GM12878 (cell line): ENCODE data around the gene F10. TPM values are rescaled to one million over a fixed set of nuclear protein-coding genes. Genes with fewer than 3 reads are reported as not detected.

Experiments used
- ATAC-seq: fragments of 200-7000 bp; cut with Tn5 transposase; 3 replicates; pipeline ENCODE4 v1.9.1; 2020; ENCODE audit warnings: mild to moderate bottlenecking, moderate library complexity
- BruUV-seq: library from RNA; stranded (reverse); fragments of 400-500 nt; replicated peaks from 2 replicates; lab custom pipeline; 2021; lab: Mats Ljungman, UMichigan
- CTCF ChIA-PET: fragments of 300-600 bp; sonication (Branson Sonifier 250); formaldehyde crosslinking; extraction: SDS; loops from one replicate; lab custom pipeline; 2021; ENCODE audit warnings: inconsistent platforms; lab: Yijun Ruan, JAX
- POLR2A ChIA-PET: fragments of 350-600 bp; formaldehyde crosslinking; extraction: SDS; loops from one replicate; lab custom pipeline; 2021; ENCODE audit warnings: inconsistent platforms; lab: Charles Lee
- RAD21 ChIA-PET: fragments of 300-600 bp; sonication (Branson Sonifier 250); formaldehyde crosslinking; loops from one replicate; lab custom pipeline; 2023; ENCODE audit warnings: antibody characterized with exemption; ENCODE audit not compliant: unreplicated experiment; lab: Charles Lee
- SMC1A ChIA-PET: fragments of 300-600 bp; sonication (Branson Sonifier 250); formaldehyde crosslinking; loops from one replicate; lab custom pipeline; 2023; ENCODE audit not compliant: unreplicated experiment, uncharacterized antibody; lab: Charles Lee
- DNase-seq: peaks from one replicate; pipeline ENCODE4 v3.0.0-alpha.2; 2011; ENCODE audit warnings: low read depth, low spot score
- FAIRE-seq: peaks from 3 replicates; lab custom pipeline; 2011; peaks lifted over from hg19 to GRCh38; lab: Jason Lieb, UNC
- H2AFZ ChIP-seq: 2 replicates; pipeline ENCODE4 v1.6.0; 2011; ENCODE audit warnings: low read depth, low read length, control low read depth; ENCODE audit not compliant: control insufficient read depth
- H3K27ac ChIP-seq: 2 replicates; pipeline ENCODE4 v1.5.1; 2011; ENCODE audit warnings: control low read depth; ENCODE audit not compliant: control insufficient read depth, insufficient read depth
- H3K27me3 ChIP-seq, 2 experiments: replicated peaks in 1 of 2; 2 replicates each; pipeline versions ENCODE4 v1.6.0 to v1.6.1; 2011; ENCODE audit warnings: low read length in 1 of 2; ENCODE audit not compliant: control insufficient read depth in 2 of 2, insufficient read depth in 2 of 2
- H3K36me3 ChIP-seq, 2 experiments: 2 replicates each; pipeline ENCODE4 v1.5.1; 2011; ENCODE audit warnings: low read length in 1 of 2; ENCODE audit not compliant: control insufficient read depth in 2 of 2, insufficient read depth in 2 of 2
- H3K4me1 ChIP-seq: 2 replicates; pipeline ENCODE4 v1.6.1; 2011; ENCODE audit warnings: mild to moderate bottlenecking, low read length, moderate library complexity, mixed read lengths; ENCODE audit not compliant: control insufficient read depth, insufficient read depth
- H3K4me2 ChIP-seq: 2 replicates; pipeline ENCODE4 v1.6.0; 2011; ENCODE audit warnings: control low read depth; ENCODE audit not compliant: control insufficient read depth, insufficient read depth
- H3K4me3 ChIP-seq: fragments of 200-600 bp; sonication (generic); 2 replicates; pipeline ENCODE4 v1.5.1; 2016
- H3K79me2 ChIP-seq: 2 replicates; pipeline ENCODE4 v1.6.0; 2011; ENCODE audit warnings: low read length; ENCODE audit not compliant: control insufficient read depth, insufficient read depth
- H3K9ac ChIP-seq: 2 replicates; pipeline ENCODE4 v1.8.0; 2011; ENCODE audit warnings: low read length, control low read depth, mixed read lengths; ENCODE audit not compliant: control insufficient read depth, insufficient read depth
- H3K9me3 ChIP-seq: replicated peaks from 3 replicates; pipeline ENCODE4 v1.5.1; 2011; ENCODE audit warnings: mild to moderate bottlenecking, low read length; ENCODE audit not compliant: control insufficient read depth, insufficient read depth
- H4K20me1 ChIP-seq: 2 replicates; pipeline ENCODE4 v1.6.0; 2011; ENCODE audit not compliant: control insufficient read depth, insufficient read depth
- BHLHE40 ChIP-seq, 2 experiments: fragments of 450-650 bp in 1 of 2; IDR thresholded peaks; 2 replicates each; pipeline ENCODE4 v1.6.1; 2011 to 2017; ENCODE audit warnings: low read depth in 2 of 2, borderline replicate concordance in 1 of 2, improper control_type of control experiment in 1 of 2, low read length in 1 of 2, mild to moderate bottlenecking in 1 of 2
- BMI1 ChIP-seq: fragments of 450-650 bp; IDR thresholded peaks from 2 replicates; pipeline ENCODE4 v1.6.1; 2016; ENCODE audit warnings: mild to moderate bottlenecking, moderate library complexity, borderline replicate concordance
- EGR1 ChIP-seq, 2 experiments: IDR thresholded peaks; 1 replicate in 1 of 2; 2 replicates in 1 of 2; pipeline ENCODE4 v1.6.1; 2011 to 2012; ENCODE audit warnings: low read depth in 2 of 2, low read length in 2 of 2, borderline replicate concordance in 1 of 2, mild to moderate bottlenecking in 1 of 2, moderate library complexity in 1 of 2
- EP300 ChIP-seq, 2 experiments: fragments of 150-350 bp in 1 of 2; IDR thresholded peaks; 2 replicates each; pipeline ENCODE4 v1.6.1; 2011 to 2012; ENCODE audit warnings: low read depth in 2 of 2, low read length in 2 of 2, borderline replicate concordance in 1 of 2, improper control_type of control experiment in 1 of 2, inconsistent platforms in 1 of 2; ENCODE audit not compliant: control insufficient read depth in 1 of 2
- PAX8 ChIP-seq: fragments of 450-650 bp; IDR thresholded peaks from 2 replicates; pipeline ENCODE4 v1.6.1; 2017; ENCODE audit warnings: mild to moderate bottlenecking, moderate library complexity
- SIN3A ChIP-seq: IDR thresholded peaks from 2 replicates; pipeline ENCODE4 v1.6.1; 2012; ENCODE audit warnings: low read depth, low read length, improper control_type of control experiment
- WGBS: methylation state at CpG from one replicate; pipeline ENCODE4 v1.1.6; 2016; ENCODE audit warnings: low lambda C conversion rate; ENCODE audit not compliant: insufficient replicate concordance, insufficient coverage; ENCODE audit errors: missing lambda C conversion rate; 5-methylcytosine and 5-hydroxymethylcytosine counted together
- in situ Hi-C: fragments of 300-500 bp; cut with MboI; formaldehyde crosslinking; loops from 9 replicates; pipeline ENCODE4 v1.14.3; 2018; ENCODE audit warnings: mixed read lengths
- intact Hi-C: fragments of 100-400 bp; cut with micrococcal nuclease; formaldehyde crosslinking; loops from one replicate; pipeline ENCODE4 v1.14.2; 2022; ENCODE audit not compliant: unreplicated experiment
- polyA plus RNA-seq, 11 experiments: library from polyadenylated mRNA; depleted of rRNA in 4 of 11; unstranded in 6 of 11; stranded (reverse) in 5 of 11; fragments of >200 nt; fragmentation: Nextera tagmentation in 4 of 11; fragmentation: Illumina TruSeq in 1 of 11; extraction: Ambion mirVana in 4 of 11; extraction: Trizol in 1 of 11; gene quantifications; 1 replicate in 1 of 11; 2 replicates in 10 of 11; pipeline versions ENCODE4 v1.2.1 to v1.2.3, GENCODE V29; 2011 to 2016; ENCODE audit warnings: inconsistent platforms in 2 of 11, missing spikeins in 2 of 11, low read depth in 1 of 11
- total RNA-seq, 4 experiments: library from RNA; depleted of rRNA in 3 of 4; stranded (reverse); fragments of >200 nt in 3 of 4; fragmentation: Illumina TruSeq in 1 of 4; extraction: Trizol in 1 of 4; gene quantifications; 2 replicates each; pipeline versions ENCODE4 v1.2.1 to v1.2.3, GENCODE V29; 2013 to 2021
- TF ChIP-seq, protein P1 (sequence below): fragments of 450-650 bp; IDR thresholded peaks from 2 replicates; pipeline ENCODE4 v1.6.1; 2017; ENCODE audit warnings: borderline replicate concordance
- TF ChIP-seq, protein P2 (sequence below), 3 experiments: IDR thresholded peaks in 2 of 3; conservative IDR thresholded peaks in 1 of 3; 2 replicates each; pipeline ENCODE4 v1.5.1; 2011; ENCODE audit warnings: low read depth in 3 of 3, low read length in 3 of 3, mild to moderate bottlenecking in 3 of 3, control low read depth in 2 of 3, moderate library complexity in 2 of 3, inconsistent platforms in 1 of 3, mixed read lengths in 1 of 3; ENCODE audit not compliant: control insufficient read depth in 2 of 3, insufficient read depth in 1 of 3; ENCODE audit errors: extremely low read depth in 1 of 3
- TF ChIP-seq, protein P3 (sequence below): fragments of 450-650 bp; IDR thresholded peaks from 2 replicates; pipeline ENCODE4 v1.6.1; 2017; ENCODE audit warnings: mild to moderate bottlenecking, moderate library complexity
- TF ChIP-seq, protein P4 (sequence below): fragments of 450-650 bp; formaldehyde crosslinking; IDR thresholded peaks from 2 replicates; pipeline ENCODE4 v1.4.0; 2020; ENCODE audit warnings: mild to moderate bottlenecking, moderate library complexity

Gene F10
- total and polyA plus RNA-seq, 10 of the 15 experiments (the other 5 are each of a cell fraction or from before 2014, with no cell fraction given) = not detected

DNA sequence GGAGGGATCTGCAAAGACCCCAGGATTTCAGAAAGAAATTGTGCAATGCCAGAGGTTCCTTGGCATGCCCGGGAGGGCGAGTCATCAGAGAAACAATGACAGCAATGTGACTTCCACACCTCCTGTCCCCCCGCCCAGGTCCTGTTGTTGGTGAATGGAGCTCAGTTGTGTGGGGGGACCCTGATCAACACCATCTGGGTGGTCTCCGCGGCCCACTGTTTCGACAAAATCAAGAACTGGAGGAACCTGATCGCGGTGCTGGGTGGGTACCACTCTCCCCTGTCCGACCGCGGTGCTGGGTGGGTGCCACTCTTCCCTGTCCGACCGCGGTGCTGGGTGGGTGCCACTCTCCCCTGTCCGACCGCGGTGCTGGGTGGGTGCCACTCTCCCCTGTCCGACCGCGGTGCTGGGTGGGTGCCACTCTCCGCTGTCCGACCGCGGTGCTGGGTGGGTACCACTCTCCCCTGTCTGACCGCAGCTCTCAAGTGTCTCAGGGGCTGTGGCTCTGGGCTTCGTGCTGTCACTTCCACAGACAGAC lies 5.2 kb upstream of the F10 start (continued):
- TF ChIP-seq, protein P1, sequence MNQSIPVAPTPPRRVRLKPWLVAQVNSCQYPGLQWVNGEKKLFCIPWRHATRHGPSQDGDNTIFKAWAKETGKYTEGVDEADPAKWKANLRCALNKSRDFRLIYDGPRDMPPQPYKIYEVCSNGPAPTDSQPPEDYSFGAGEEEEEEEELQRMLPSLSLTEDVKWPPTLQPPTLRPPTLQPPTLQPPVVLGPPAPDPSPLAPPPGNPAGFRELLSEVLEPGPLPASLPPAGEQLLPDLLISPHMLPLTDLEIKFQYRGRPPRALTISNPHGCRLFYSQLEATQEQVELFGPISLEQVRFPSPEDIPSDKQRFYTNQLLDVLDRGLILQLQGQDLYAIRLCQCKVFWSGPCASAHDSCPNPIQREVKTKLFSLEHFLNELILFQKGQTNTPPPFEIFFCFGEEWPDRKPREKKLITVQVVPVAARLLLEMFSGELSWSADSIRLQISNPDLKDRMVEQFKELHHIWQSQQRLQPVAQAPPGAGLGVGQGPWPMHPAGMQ = no peak
- no peak for TF ChIP-seq EP300 (IDR thresholded peaks at IDR 0.05; ENCODE audit: borderline replicate concordance in 1 of 2, control insufficient read depth in 1 of 2, low read depth in 2 of 2, low read length in 2 of 2)
- TF ChIP-seq EGR1 (IDR thresholded peaks at IDR 0.05; ENCODE audit: borderline replicate concordance in 1 of 2, low read depth in 2 of 2, low read length in 2 of 2) = no peak

DNA sequence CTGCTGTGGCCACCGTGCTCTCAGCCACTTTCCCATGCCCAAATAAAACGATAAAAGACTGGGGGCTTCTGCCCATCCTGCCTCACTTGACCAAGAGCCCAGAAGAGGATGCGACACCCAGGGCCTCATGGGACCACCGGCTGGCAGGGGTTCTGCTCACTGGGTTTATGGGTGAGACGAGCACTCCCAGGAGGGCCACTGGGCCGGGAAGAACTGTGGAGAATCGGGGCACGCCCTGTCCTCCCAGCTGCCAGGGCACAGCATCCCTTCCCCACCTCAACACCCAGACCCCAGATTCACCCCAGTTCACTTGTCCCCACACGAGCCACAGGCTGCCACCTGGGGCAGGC lies 4.7 kb upstream of the F10 start:
- no peaks in the 10 kb centered on the region for H3K79me2 ChIP-seq
- intact Hi-C loops (no loop called here), in situ Hi-C loops (no loop called here)
- ChIA-PET POLR2A (no interaction called here), SMC1A (no interaction called here), RAD21 (no interaction called here), CTCF (no interaction called here)
- no peaks in the 10 kb centered on the region for H3K4me1 ChIP-seq
- no peak overlapping the region for H3K4me3 ChIP-seq
- ATAC-seq = no peak
- no peak overlapping the region for H3K9ac ChIP-seq
- H3K36me3 ChIP-seq = no peaks in the 10 kb centered on the region
- no peak overlapping the region for H3K27ac ChIP-seq
- no TSS peak for BruUV-seq
- H3K4me2 ChIP-seq = no peak overlapping the region
- no peaks in the 10 kb centered on the region for H4K20me1 ChIP-seq
- DNase-seq = no peak
- no peak overlapping the region for H2AFZ ChIP-seq
- 17% methylated on average over 9 of the region's 9 CpGs for WGBS
- no peaks in the 10 kb centered on the region for H3K27me3 ChIP-seq
- no peak for FAIRE-seq
- H3K9me3 ChIP-seq = no peaks in the 10 kb centered on the region
- no peak for TF ChIP-seq PAX8
- TF ChIP-seq, protein P2, sequence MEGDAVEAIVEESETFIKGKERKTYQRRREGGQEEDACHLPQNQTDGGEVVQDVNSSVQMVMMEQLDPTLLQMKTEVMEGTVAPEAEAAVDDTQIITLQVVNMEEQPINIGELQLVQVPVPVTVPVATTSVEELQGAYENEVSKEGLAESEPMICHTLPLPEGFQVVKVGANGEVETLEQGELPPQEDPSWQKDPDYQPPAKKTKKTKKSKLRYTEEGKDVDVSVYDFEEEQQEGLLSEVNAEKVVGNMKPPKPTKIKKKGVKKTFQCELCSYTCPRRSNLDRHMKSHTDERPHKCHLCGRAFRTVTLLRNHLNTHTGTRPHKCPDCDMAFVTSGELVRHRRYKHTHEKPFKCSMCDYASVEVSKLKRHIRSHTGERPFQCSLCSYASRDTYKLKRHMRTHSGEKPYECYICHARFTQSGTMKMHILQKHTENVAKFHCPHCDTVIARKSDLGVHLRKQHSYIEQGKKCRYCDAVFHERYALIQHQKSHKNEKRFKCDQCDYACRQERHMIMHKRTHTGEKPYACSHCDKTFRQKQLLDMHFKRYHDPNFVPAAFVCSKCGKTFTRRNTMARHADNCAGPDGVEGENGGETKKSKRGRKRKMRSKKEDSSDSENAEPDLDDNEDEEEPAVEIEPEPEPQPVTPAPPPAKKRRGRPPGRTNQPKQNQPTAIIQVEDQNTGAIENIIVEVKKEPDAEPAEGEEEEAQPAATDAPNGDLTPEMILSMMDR (IDR thresholded peaks at IDR 0.05 in 2 of 3, conservative IDR thresholded peaks at IDR 0.05 in 1 of 3; ENCODE audit: control insufficient read depth in 2 of 3, extremely low read depth in 1 of 3, insufficient read depth in 1 of 3, low read depth in 3 of 3, low read length in 3 of 3) = no peak
- TF ChIP-seq, protein P3, sequence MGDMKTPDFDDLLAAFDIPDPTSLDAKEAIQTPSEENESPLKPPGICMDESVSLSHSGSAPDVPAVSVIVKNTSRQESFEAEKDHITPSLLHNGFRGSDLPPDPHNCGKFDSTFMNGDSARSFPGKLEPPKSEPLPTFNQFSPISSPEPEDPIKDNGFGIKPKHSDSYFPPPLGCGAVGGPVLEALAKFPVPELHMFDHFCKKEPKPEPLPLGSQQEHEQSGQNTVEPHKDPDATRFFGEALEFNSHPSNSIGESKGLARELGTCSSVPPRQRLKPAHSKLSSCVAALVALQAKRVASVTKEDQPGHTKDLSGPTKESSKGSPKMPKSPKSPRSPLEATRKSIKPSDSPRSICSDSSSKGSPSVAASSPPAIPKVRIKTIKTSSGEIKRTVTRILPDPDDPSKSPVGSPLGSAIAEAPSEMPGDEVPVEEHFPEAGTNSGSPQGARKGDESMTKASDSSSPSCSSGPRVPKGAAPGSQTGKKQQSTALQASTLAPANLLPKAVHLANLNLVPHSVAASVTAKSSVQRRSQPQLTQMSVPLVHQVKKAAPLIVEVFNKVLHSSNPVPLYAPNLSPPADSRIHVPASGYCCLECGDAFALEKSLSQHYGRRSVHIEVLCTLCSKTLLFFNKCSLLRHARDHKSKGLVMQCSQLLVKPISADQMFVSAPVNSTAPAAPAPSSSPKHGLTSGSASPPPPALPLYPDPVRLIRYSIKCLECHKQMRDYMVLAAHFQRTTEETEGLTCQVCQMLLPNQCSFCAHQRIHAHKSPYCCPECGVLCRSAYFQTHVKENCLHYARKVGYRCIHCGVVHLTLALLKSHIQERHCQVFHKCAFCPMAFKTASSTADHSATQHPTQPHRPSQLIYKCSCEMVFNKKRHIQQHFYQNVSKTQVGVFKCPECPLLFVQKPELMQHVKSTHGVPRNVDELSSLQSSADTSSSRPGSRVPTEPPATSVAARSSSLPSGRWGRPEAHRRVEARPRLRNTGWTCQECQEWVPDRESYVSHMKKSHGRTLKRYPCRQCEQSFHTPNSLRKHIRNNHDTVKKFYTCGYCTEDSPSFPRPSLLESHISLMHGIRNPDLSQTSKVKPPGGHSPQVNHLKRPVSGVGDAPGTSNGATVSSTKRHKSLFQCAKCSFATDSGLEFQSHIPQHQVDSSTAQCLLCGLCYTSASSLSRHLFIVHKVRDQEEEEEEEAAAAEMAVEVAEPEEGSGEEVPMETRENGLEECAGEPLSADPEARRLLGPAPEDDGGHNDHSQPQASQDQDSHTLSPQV = no peak
- TF ChIP-seq BMI1 = no peak
- no peak for TF ChIP-seq SIN3A
- no peak for TF ChIP-seq BHLHE40 (IDR thresholded peaks at IDR 0.05; ENCODE audit: borderline replicate concordance in 1 of 2, low read depth in 2 of 2, low read length in 1 of 2)
- TF ChIP-seq, protein P4, sequence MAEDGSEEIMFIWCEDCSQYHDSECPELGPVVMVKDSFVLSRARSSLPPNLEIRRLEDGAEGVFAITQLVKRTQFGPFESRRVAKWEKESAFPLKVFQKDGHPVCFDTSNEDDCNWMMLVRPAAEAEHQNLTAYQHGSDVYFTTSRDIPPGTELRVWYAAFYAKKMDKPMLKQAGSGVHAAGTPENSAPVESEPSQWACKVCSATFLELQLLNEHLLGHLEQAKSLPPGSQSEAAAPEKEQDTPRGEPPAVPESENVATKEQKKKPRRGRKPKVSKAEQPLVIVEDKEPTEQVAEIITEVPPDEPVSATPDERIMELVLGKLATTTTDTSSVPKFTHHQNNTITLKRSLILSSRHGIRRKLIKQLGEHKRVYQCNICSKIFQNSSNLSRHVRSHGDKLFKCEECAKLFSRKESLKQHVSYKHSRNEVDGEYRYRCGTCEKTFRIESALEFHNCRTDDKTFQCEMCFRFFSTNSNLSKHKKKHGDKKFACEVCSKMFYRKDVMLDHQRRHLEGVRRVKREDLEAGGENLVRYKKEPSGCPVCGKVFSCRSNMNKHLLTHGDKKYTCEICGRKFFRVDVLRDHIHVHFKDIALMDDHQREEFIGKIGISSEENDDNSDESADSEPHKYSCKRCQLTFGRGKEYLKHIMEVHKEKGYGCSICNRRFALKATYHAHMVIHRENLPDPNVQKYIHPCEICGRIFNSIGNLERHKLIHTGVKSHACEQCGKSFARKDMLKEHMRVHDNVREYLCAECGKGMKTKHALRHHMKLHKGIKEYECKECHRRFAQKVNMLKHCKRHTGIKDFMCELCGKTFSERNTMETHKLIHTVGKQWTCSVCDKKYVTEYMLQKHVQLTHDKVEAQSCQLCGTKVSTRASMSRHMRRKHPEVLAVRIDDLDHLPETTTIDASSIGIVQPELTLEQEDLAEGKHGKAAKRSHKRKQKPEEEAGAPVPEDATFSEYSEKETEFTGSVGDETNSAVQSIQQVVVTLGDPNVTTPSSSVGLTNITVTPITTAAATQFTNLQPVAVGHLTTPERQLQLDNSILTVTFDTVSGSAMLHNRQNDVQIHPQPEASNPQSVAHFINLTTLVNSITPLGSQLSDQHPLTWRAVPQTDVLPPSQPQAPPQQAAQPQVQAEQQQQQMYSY = no peak
